ENCODE results near the gene ATP1B1.

ATP1B1 gene

DNA sequence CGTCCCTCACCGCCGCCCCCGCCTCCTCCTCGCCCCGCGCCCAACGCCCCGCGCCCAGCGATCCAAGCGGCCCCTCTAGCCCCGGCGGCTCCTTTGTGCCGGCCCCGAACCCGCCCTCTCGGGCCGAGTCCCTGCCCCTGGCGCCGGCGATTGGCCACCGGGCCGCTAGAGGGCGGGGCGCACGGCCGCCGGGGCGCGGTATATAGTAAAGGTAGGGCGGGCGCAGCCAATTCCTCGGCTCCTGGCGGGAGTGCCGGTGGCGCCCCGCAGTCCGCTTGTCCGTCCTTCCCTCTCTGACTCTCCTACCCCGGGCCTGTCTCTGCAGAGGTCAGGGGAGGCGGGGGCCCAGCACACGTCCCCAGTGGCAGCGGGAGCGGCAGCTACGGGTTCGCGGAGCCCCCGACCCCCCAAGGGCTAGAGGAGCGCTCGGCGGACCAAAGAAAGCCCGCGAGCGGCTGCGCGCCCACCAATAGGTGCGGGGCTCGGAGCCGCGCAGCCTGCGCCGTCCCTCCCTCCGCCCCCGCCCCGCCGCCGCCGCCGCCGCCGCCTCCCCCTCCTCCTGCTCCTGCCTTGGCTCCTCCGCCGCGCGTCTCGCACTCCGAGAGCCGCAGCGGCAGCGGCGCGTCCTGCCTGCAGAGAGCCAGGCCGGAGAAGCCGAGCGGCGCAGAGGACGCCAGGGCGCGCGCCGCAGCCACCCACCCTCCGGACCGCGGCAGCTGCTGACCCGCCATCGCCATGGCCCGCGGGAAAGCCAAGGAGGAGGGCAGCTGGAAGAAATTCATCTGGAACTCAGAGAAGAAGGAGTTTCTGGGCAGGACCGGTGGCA is at the start of gene ATP1B1:
Gene ATP1B1, plus strand, starts transcription at position 596 of the 826 bp plus-strand sequence. Its CDS starts 140 bp downstream, at position 736.
- peak; percentile 94 for DNase-seq (ENCODE audit: low spot score)

DNA sequence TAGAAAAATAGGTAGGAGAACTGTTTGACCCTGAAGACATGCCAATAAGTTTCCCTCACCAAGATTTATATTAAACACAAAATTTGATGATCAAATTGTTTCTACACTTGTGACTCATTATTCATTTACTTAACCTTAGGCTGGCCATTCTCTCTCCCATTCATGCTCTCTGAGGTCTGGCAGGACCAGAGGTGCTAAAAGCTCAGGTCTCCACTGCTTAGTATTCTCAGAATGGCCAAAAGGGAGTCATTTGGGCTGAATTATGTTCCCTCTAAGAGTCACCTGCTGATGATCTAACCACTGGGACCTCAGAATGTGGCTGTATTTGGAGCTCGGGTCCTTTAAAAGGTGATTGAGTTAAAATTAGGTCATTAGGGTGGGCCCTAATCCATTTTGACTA is 47.1 kb upstream of the ATP1B1 start:
- DNase-seq (ENCODE audit: low spot score): no peak

DNA sequence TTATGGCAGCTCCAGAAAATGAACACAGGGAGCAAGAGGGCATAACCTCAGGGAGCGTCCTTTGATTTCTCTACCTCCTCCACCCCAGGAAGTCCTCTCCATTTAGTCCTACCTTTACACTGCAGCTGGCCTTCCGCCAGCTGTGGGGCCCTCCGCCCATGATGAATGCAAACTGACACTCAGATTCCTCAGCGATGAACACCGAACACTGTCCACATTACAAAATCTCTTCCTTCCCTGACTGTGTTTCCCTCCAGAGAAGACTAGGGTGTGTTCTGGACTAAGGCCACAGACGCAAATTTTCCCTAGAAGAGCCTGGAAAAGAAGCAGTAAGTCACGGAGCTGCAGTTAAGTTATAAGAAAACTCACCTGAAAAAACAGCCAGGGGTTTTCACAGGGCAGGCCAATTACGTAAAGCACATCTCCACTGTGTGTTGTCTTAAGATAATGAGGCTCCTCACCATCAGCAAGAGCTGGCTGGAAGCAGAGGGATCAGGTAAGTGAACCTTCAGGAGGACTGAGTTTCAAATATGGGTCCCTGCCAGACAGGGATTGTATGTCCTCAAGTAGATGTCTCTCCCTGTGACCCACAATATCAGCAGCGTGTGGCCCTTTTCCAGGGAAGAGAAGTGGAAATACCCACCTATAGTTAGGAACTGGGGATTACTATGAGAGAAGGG is 46.3 kb upstream of the ATP1B1 start:
- peak; percentile 30 for DNase-seq (ENCODE audit: low spot score)

DNA sequence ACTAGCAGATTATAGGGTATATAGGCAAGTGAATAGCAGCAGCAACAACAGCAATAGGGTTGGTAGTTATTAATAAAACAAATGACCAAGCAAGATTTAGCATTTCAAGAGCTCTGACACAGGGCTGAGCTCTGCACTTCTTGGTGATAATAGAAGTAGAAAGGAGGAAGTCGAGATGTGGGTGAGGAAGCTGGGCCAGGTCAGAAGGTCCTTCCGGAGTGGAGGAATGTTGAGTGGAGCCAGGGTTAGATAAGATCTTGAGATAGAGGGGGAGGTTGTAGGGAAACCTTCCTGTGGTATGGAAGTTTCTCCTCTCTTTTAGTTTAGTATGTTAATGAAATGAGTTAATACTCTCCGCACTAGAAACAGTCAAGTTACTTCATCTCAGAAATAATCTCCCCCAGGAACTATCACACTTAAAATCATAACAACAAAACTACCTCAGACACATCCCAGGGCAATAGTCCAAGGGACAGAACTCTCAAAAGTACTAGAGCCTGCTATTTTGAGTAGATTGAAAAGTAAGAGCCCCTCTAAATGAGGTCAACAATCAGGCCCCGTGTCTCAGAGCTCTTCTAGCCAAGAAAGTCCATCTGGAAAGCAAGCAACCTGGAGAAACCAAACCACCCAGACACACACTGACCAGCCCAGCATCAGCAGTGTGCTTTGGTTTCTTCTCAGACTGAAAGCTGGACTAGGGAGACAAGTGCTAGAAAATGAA is 45.4 kb upstream of the ATP1B1 start:
- DNase-seq (ENCODE audit: low spot score): no peak

DNA sequence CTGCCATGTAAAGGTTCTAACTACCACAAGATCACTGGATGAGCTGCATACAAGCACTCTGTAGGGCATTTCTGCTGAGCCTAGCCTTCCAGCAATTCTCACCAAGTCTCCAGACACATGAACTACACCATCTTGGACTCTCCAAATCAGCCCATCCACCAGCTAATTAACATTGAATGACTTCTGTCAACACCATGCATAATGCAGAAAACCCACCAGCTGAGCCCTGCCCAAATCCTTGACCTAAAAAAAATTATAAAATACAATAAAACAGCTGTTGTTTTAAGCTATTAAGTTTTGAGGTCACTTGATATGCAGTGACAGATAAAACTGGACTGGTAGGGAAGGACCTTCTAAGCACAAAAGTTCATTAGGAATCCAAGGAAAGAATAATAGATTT is 44.3 kb upstream of the ATP1B1 start:
- no peak for DNase-seq (ENCODE audit: low spot score)

DNA sequence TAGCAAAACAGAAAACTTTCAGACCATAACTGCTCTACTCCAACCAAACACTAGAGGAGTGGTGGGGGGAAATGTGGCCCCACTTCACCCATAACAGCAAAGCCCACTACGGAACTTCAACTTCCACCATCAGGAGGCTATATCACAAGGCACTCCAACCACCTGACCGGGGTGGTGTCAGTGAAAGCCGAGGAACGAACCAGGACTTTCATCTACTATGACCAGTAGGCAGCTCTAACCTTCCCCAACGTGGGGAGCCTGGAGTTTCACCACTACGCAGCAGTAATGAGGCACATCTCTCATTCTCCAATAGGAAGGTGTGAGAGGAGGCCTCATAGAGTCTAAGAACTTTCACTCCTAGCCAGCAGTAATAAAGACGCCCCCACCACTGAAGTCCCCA is 42.4 kb upstream of the ATP1B1 start:
- DNase-seq (ENCODE audit: low spot score): no peak

DNA sequence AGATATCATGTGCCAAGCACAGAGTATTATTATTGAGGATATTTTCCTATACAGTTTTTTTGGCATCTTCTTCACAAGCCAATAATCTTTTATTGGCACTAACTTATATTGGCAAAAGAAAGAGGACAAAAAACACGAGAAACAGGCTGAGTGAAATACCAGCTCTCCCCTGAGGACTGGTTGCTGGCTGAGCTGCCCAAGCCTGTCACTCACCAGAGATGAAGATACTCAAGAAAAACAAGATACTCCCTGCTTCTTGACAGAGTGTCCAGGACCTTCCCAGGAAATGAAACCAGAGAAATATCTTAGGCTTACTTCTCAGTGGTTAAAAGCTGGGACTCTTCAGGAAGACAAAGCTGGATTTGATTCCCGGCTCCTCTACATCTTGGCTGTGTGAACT is 35.9 kb upstream of the ATP1B1 start:
- DNase-seq (ENCODE audit: low spot score): no peak

DNA sequence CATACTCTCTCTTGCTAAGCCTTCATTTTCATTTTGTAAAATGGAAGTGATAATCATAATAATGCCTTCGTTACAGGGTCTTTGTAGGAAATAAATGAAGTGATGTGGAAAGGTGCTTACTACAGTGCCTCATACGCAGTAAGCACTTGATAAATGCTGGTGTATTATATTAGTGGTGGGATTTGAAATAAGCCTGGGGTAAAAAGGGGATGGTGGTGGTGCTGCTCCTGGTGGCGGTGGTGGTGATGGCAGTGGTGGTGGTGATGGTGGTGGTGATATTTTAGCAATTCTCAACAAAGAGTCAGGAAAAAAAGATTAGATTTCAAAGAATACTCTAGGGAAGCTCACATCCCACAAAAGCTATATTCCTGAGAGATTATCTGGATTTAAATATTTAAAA is 35.5 kb upstream of the ATP1B1 start:
- DNase-seq (ENCODE audit: low spot score): no peak

DNA sequence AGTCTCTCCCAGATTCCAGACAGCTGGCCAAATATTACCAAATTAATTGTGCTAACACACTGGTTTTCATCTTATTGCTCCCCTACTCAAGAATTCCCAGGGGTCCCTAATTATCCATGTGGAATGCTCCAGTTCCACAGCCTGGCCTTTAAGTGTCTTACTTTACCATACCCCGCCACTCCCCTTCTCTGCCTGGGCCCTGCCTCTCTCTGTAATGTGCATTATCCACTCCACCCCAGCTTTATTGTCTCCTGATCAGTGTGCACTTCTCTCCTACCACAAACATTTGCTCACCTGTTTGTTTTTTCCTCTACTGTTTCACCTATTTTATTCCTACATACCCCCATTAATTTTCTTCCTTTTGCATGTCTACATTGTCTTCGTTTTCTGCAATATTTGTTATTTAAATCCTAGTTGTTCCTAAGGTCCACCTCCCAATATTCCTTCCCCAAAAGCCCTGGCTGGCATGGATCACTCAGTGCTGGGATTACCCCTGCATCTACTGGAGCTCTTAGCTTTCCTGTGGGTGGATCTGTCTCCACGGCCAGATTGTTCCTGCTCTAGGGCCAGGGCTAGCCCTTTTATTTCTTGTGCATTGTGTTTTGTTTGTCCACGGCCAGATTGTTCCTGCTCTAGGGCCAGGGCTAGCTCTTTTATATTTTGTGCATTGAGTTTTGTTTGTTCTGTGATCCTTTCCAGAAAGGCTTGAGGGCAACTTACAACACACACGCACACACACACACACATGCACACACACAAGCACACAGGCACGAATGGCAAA is 33.4 kb upstream of the ATP1B1 start:
- DNase-seq (ENCODE audit: low spot score): no peak

DNA sequence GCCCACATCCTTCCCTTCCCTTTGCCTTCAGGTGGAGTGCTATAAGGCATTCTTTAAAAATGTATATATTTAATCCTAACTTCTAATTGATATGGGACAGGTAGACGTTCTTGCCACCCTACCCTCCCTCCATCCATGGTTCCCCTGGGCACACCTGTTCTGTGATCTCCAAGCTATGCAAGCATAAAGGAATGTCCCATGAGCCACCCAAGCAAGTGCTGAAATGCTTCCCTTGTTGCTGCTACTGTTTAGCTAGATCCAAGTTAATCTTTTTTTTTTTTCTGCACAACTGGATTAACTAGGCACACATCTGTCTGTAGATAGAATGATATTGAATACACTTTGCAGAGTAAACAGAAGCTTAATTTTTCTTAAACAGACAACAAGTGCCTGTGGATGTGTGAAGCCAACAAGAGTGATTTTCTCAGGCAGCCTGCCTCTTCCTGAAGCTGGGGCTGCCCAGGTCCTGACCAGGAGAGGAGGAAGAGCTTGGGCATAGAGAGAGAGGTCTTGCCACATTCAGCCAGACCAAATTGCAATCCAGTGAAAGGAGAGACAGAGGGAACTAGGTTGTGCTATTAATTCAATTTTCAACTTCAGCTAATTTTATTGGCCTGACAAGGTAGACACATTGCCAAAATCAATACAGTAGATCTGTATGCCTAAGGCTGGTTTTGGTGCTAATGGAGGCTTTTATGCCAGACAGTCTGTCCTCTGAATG is 28.2 kb upstream of the ATP1B1 start:
- DNase-seq (ENCODE audit: low spot score): no peak

DNA sequence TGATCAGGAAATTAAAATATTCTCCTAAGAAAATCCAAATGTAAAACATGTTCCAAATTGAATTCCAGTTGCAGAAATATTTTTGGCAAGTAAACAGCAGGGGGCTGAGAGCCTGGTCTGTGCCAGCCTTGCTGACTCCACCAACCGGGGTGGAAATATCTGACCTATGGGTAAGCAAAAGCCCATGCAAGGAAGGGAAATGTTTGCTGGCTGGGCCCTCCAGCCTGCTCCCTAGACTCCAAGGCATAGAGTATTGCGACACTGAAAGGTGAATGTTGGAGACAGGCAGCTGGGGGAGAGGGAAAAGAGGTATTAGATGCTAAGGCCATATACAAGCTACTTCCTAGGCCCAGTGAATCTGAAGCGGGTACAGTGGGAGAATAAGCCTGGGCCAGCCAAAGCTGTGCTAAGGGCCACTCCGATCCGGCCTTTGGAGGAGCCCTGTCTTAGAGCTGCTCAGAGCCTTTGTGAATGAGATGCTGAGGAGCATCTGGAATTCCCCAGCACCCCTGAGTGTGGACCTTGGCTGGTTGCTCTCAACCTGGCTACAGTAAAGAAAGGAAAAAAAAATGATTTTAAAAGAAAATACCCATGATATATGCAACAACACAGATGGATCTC is 24.9 kb upstream of the ATP1B1 start:
- DNase-seq (ENCODE audit: low spot score): no peak

DNA sequence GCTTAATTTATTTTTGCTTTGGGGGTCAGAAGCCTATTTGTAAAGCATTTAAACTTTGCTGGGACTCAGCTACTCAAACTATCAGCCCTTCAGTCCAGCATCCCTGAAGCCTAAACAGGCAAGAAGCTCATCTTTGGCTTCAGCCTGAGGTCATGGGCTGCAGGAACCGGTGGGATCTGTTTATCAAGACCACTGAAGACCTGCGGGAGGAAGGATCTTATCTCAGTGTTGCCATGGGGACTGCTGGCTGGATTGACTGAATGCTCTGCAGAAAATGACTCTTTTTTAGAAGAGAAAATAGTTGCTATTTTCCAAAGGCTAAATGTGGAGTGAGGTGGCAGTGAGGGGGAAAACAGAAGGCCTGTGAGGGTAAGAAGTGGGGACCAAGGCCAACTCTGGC is 20.6 kb upstream of the ATP1B1 start:
- DNase-seq (ENCODE audit: low spot score): no peak

DNA sequence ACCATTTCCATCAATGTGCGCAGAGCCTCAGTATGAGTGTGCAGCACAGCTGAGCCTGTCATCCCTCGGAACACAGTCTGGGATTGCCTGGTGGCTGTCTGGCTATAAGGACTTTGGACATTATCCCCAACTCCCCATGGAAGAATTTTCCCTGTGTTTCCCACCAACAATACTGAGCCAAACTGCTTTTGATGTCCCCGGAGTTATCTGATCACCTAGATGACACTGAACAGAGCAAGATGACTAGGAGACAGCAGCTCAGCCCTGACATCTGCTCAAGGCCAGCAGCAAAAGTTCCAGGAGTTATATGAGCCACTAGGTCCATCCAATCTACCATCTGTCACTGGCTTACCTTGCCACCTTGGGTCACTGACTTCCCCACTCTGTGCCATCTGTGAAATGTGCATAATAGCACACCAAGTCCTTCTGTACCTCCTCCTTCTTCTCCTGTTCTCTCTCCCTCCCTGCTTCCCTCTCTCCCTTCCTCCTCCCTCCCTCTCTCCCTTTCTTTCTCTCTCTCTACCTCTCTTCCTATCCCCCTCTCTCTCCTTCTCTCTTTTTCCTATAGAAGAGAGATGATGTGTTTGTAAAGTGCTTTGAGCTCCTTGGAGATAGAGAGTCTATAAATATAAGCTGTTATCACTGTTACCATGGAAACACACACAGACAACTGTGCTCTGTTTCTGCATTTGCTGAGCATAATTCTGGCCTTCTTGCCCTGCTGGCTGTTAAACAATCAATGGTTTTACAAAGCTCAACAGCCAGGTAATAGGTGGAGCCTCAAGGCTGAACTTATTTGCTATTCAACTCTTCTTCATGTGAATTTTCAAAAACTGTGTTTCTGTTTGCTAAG is 19.7 kb upstream of the ATP1B1 start:
- no peak for DNase-seq (ENCODE audit: low spot score)

DNA sequence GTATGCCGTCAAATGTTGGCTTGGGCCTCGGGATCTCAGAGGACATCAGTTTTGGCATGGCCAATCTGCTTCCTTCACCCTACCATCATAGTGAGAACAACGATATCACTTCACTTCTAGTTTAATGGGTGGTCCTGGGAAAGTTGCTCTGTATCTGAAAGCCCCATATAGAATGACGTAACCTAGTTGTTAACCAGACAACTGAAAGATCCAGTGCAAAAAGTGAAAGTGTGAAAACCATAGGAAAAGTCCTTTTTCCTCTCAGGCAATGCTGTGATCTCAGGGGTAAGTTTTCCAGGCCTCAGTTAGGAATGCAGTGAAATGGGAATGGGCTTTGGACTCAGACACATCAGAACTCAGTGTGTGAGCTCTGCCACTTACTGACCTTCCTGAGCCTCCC is 18.6 kb upstream of the ATP1B1 start:
- no peak for DNase-seq (ENCODE audit: low spot score)

DNA sequence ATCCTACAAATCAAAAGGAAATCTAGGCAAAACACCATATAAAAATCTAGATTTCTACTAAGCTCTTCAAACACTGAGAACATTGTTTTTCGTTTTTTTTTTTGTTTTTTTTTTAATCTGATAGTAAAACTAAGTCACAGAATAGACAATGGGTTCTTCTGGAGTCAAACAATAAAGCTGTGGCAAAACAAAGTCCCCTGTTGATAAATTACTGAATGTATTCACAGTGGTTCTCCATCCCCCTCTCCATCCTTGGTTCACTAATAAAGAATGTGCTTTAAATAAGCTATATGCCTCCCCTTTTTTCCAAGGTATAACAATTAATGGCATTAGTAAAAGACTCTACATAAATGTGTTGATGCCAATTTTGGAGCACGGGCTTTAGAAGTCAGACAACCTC is 16.7 kb upstream of the ATP1B1 start:
- DNase-seq (ENCODE audit: low spot score): no peak

DNA sequence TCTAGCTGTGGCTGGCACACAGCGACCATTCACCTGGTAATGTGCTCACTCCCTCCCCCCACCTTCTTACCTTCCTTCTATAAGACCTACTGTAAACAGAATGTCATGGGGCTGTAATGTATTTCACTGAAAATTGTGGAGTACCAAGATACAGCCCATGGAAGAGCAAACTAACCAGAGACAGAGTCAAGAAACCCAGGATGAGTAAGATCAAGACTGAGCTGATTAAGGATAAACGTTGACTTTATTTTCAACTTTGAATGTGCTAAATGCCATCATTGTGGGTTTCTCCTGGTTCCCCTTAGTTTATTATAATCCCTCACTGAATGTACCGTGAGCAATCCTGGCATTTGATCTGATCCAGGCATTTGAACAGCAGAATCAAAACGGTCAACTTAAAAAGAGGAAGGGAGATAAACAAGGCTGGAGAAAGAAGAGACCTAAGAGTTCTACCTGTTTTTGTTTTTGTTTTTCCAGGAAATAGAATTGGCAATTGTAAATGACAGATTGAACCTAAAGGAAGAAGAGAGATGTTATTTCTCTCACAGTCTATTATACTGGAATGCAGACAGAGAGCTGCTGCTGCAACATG is 16.1 kb upstream of the ATP1B1 start:
- no peak for DNase-seq (ENCODE audit: low spot score)

DNA sequence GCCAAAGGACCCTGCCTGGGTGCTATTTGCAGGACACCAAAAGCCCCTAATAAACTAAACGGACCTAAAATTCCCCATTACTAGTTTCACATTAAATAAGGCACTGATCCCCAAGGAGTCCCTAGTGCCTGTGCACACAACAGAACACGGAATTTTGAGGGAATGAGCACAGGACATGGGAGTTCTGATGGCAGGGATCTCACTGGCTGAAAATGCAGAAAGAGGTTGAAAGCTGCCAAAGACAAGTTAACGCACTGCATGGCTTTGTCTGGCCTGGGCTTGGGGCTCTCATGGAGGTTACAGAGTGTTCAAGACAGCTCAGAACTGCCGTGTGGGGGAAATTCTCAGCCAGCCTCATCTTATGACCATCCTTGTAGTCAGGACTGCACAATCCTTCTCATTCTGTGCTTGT is 15.6 kb upstream of the ATP1B1 start:
- DNase-seq (ENCODE audit: low spot score): no peak

DNA sequence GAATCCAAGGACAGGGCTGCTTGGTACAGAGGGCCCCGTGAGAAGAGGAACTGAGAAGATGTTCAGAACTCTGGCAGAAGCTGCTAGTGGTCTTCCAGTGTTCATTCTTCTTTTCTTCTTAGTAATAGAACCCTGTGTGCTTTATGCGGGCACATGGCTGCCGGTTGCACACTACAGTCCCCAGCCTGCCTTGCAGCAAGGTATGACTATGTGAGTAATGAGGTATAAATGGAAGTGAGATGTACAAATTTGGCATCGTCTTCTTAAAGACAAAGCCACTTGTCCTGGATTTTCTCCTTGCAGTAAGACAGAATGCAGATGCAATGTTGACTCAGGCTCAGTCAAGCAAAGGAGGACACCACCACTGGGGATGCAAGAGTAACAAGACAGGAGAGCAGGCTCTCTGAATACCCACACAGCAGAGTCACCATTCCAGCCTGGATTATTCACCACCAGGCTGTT is 15.0 kb upstream of the ATP1B1 start:
- no peak for DNase-seq (ENCODE audit: low spot score)

DNA sequence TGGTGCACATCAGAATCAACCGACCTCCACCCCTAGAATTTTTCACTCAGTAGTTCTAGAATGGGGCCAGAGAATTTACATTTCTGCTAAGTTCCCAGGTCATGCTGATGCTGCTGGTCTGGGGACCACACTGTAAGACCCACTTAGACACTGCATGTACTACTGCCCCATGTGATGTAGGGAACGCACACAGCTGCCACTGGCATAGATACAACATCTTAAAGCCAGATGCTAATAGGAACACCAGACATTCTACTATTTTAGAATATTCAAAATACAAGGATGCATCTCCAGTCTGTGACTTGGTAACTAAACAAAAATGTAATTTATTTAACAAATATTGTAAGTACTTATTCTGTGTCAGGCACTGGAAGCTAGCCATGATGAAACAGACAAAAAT is 14.1 kb upstream of the ATP1B1 start:
- DNase-seq (ENCODE audit: low spot score): no peak

Data from HuH-7 (cell line).